Activated CD4-positive, alpha-beta T cell treated with anti-CD3 and anti-CD28 coated beads, Interleukin-2, amount 50 U/mL, for 4 hours (primary cell): ENCODE data around the gene FBL.
"Not testable (repeated sequence)": the region's sequence is repeated elsewhere in the genome, so short reads cannot be mapped to it uniquely, and the experiment has no call there.

Source experiments
- DNase-seq, 2 experiments: peaks; one replicate each; pipeline ENCODE4 v3.0.0-alpha.2; 2020

FBL gene

DNA sequence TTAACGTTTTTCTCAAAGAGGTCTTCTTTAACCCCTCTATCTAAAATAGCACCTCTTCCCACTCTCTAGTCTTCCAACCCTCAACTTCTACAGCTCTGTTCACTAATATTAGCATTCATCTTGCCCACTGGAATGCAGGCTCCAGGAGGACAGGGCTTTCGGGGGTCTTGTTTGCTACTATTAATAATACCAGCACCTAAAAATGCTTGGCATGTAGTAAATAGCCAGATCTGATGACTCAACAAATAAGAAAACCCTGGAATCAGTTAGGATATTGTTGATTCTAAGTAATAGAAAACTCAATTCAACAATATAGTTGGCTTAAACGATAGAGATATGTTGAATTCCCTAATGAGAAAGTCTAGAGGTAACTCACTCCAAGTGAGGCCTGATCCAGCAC is 26.4 kb downstream of the FBL start:
- DNase-seq = no peak

GRCh38 chr19:39818626-39819097 is 27.5 kb downstream of the FBL start:
- no peak for DNase-seq

GRCh38 chr19:39817888-39818561 is 28.2 kb downstream of the FBL start:
- no peak for DNase-seq

- no peak for DNase-seq
These were observed 29.7 kb downstream of the FBL start for GRCh38 chr19:39816287-39817048.

DNA sequence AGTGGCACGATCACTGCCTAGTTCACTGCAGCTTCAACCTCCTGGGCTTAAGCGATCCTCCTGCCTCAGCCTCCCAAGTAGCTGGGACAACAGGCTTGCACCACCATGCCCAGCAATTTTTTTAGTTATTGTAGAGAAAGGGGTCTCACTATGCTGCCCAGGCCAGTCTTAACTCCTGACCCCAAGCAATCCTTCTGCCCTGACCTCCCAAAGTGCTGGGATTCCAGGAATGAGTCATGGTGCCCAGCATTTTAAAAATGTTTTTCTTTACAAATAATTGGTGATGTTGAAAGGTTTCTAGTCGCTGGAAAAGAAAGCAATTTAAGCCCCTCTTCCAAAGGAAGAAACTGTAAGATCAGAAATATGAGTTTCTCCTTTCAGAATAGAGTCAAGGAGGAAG is 31.6 kb downstream of the FBL start:
- no peak for DNase-seq

- not testable (repeated sequence) for DNase-seq
These were observed 32.1 kb downstream of the FBL start for GRCh38 chr19:39814111-39814510.

DNA sequence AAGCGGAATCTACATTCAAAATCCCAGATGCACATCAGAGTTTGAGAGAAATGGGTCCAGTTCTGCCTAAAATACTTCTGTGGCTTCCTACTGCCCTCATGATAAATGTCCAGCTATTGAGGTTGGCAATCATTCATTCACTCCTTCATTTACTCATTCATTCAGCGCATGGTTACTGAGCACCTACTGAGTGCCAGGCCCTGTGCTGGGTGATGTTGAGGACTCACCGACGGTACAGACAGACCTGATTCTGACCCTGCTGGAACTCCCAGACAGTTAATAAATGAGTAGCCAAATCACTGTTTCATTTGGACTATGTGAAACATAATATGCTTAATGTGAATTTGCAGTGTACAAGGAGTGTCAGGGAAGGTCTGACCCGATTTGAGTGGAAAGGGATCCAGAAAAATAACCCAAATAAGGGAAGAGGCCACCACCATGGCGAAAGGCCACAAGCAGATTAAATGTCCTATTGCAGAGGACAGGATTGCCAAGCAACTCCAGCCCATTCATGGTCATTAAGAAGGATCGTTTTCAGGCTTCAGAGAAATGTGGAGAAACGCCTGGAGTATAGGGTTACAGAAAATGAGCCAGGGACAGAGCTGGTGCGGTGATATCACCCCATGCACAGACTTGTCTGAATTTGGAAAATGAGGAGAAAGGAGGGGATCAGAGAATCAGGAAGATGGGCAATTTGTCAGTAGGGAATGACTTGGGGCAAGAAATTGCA is 32.8 kb downstream of the FBL start:
- DNase-seq = no peak

GRCh38 chr19:39811064-39811463 is 35.1 kb downstream of the FBL start:
- no peak for DNase-seq

DNA sequence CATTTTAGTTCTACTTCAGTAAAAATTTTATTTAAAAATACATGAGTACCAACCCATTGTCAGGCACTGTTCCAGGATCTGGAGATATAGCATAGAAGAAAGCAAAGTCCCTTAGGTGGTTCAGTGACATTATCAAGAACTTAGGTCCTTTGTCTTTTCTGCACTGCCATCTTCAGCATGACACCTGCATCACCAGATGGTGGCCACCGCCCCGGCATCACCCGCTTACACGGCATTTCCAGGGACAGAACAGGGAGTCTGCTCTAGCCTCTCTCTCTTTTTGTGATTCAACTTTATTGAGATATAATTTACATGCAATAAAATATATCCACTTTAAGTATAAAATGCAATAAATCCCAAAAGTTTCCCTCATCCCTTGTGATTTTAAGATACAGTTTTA is 35.8 kb downstream of the FBL start:
- DNase-seq = no peak

GRCh38 chr19:39809368-39809767 is 36.8 kb downstream of the FBL start:
- no peak for DNase-seq

GRCh38 chr19:39808688-39809087 is 37.5 kb downstream of the FBL start:
- DNase-seq = not testable (repeated sequence)

- no peak for DNase-seq
These were observed 38.3 kb downstream of the FBL start for GRCh38 chr19:39807846-39808364.

DNA sequence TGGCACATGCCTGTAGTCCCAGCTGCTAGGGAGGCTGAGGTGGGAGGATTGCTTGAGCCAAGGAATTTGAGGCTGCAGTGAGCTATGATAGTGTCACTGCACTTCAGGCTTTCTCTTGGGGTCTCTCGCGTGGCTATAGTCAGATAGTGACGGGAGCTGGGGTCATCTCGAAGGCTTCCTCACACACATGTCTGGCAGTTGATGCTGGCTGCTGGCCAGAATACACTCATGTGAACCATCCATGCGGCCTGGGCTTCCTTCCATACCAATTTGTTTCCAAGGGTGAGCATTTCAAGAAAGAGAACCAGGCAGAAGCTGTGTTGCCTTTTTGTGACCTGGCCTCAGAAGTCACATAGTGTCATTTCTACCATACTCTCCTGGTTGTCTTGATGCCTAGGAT is 41.1 kb downstream of the FBL start:
- no peak for DNase-seq

- no peak for DNase-seq
These were observed 43.2 kb downstream of the FBL start for GRCh38 chr19:39802958-39803357.

DNA sequence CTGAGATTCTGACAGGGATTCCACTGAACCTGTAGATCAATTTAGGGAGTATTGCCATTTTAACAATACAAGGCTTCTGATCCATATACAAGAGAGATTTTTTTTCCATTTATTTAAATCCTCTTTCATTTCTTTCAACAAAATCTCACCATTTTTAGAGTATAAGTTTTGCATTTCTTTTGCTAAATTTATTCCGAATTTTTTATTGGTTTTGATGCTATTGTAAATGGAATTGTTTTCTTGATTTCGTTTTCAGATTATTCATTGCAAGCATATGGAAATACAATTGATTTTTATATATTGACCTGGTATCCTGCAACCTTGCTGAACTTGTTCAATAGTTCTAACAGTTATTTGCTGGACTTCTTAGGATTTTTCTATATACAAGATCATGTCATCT is 49.1 kb downstream of the FBL start:
- DNase-seq = no peak

- DNase-seq = no peak
These were observed 50.1 kb downstream of the FBL start for GRCh38 chr19:39796000-39796498.

DNA sequence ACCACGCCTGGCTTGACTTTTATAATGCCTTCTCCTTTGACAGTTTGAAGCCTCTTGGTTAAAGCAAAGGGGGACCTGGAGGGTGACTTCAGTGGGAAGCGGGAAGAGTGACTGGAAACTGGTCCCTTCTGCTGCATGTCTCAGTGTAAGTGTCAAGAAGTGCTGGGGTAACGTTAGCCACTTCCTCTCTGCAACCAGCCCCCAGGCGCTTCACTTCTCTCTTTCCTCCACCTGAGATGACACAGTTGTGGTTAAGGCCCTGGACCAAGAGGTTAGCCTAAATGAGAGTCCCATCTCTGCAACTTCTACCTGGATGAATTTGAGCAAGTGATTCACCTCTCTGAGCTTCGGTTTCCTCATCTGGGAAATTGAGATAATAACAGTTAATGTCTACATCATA is 51.2 kb downstream of the FBL start:
- DNase-seq = no peak

DNA sequence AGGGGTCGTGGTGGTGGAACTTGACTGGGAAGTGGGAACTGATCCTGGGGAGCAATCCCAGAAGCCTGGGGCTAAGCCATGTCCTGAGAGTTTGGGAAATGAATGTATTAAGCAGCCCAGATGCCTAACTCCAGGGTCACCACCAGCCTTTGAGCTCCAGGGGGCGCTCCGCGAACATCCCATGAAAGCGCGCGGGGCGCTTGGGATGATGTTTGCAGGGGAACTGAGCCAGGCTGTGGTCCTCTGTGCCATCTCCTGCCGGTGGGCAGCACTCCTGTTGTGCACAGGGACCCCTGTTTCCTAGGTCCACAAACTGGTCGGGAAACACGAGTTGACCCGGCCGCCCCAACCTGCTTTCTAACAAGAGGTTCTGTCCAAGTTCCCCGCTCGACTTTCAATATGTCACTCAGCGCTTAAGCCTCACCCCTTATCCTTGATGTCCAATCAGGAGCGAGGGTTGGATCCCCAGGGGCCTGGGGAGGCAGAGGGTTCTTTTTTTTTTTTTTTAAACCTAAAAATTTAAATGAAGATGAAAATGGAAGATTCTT is 53.1 kb downstream of the FBL start:
- DNase-seq = peak; percentile 61 to 68

GRCh38 chr19:39788244-39788643 is 57.9 kb downstream of the FBL start:
- no peak for DNase-seq
